Astrocyte of the cerebellum (primary cell): ENCODE results near the gene ACACA.

Source experiments
- DNase-seq: peaks from one replicate; pipeline ENCODE4 v3.0.0-alpha.2; 2011; ENCODE audit warnings: low read depth
- H3K4me3 ChIP-seq: 2 replicates; pipeline ENCODE4 v1.5.1; 2011; ENCODE audit warnings: mild to moderate bottlenecking, low read depth, low read length, moderate library complexity
- CTCF ChIP-seq: IDR thresholded peaks from 2 replicates; pipeline ENCODE4 v1.5.1; 2012; ENCODE audit warnings: low read length, low read depth, moderate library complexity, mild to moderate bottlenecking; ENCODE audit errors: missing control alignments
- in situ Hi-C: cut with HindIII; loops from 2 replicates; pipeline ENCODE4 v1.10.0; 2017; ENCODE audit warnings: low sequenced_read_pairs

Gene ACACA

DNA sequence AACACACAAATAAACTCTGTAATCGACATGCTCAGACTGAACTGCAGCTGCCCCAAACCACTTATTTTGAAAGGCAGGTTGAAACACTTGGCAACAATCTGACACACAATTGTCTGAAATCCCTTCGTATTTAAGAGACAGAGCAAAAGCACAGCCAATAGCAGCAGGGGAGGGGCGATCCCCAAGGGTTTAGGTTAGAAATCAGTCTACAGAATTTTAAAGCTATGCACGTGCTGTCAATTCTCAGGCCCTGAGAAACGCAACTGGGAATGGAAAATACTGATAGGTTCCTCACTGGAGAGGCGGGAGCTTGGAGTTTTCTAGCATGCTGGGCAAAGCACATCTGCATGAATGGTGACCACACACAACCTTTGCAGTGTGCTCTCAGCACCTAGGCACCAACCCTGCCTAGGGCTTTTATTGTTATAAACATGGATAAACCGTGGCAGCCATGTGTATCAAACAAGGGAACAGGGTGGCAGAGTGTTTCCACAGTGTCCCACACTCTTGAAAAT, 289.9 kb downstream of the ACACA start:
- in situ Hi-C loops, result no loop called here
- no peak overlapping the region for H3K4me3 ChIP-seq
- no peak for TF ChIP-seq CTCF
- no peak for DNase-seq

- no peak overlapping the region for H3K4me3 ChIP-seq
- TF ChIP-seq CTCF, result no peak
- DNase-seq, result no peak
- in situ Hi-C loops, result no loop called here
Measured at GRCh38 chr17:37111329-37111728, 295.3 kb downstream of the ACACA start.

GRCh38 chr17:37110746-37111145, 295.9 kb downstream of the ACACA start:
- DNase-seq, result no peak
- no peak for TF ChIP-seq CTCF
- H3K4me3 ChIP-seq, result no peak overlapping the region
- in situ Hi-C loops, result no loop called here

DNA sequence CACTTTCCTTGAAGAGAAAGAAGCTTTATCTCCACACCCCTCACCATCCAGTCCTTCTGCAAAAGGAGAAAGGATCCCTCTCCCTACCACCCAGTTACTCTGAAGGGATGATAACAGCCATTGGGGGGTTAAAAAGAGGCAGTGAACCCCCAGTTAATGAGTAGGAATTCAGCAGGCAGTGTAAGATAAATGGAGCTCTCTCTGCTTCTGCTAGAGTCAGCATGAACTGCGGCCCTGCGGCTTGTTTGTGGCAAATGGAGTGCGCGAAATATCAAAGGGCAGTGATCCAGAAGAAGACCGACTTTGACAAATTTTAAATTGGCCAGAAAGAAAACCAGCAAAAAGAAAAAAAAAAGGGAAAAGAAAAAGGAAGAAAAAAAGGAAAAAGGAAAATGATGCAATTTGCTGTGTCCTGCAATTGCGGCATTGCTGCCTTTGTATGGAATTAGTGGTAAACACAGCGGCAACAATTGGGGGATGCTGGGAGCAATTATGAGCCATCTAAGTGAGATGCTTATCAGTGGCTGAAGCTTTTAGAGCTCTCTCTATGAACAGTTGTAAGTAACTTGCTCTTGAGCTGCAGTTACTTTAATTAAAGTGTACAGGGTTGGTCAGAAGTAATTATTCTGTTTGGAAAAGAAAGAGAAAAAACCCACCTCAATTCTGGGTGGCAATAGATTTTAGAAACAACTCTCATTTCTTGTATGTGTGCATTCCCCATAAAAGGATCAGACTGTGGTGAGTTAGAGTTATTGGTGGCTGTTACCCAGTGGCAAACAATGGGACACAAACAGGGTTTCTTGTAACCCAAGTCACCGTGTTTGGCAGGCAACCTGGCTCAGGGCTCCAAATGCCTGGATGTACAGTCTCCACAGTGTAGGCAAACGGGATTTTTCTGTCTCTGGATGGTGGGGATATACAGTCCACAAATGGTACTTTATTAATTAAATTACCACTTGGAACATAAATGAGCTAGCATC, 296.6 kb downstream of the ACACA start:
- peak; percentile 9 for DNase-seq
- no peak for TF ChIP-seq CTCF
- H3K4me3 ChIP-seq, result no peak overlapping the region
- in situ Hi-C loops, result no loop called here

- TF ChIP-seq CTCF, result no peak
- DNase-seq, result no peak
- in situ Hi-C loops, result no loop called here
- no peak overlapping the region for H3K4me3 ChIP-seq
Measured at GRCh38 chr17:37109106-37109505, 297.5 kb downstream of the ACACA start.

DNA sequence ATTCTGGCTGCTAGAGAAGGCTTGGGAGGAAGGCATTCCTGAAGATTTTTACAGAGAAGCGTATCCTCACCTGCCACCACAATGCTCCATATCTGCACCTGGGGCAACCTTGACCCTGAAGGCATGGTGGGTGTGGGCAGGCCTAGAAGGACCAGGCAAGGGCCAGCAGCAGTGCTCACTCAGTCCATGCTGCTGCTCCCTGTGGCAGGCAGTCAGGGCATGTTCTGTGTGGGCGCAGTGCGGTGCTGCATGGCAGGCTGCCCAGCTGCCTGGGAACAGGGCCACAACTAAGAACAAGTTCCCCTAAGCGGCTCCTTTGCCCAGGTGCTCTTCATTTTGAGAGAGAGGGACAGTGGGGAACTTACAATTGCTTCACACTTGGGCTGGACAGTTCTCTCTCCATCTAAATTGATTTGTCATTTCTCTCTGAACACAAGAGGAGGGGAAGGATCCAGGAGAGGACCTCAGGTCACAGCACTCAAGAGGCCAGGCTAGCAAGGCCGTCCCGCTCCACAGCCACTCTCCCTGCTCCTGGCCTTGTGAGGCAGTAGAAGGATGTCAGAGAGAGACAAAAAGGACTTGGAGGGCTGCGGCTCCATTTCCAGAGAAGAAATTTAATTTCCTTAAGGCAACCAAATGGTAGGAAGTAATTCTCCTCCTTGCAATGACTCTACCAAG, 299.1 kb downstream of the ACACA start:
- no peak for TF ChIP-seq CTCF
- in situ Hi-C loops, result no loop called here
- DNase-seq, result peak; percentile 18
- no peak overlapping the region for H3K4me3 ChIP-seq
